ENCODE measurements around the gene TNFRSF14. TPM values are rescaled to one million over a fixed set of nuclear protein-coding genes. Genes with fewer than 3 reads are reported as not detected.

TNFRSF14 gene
- polyA plus RNA-seq, 4 donors, result 164 to 398 (median 326) TPM

DNA sequence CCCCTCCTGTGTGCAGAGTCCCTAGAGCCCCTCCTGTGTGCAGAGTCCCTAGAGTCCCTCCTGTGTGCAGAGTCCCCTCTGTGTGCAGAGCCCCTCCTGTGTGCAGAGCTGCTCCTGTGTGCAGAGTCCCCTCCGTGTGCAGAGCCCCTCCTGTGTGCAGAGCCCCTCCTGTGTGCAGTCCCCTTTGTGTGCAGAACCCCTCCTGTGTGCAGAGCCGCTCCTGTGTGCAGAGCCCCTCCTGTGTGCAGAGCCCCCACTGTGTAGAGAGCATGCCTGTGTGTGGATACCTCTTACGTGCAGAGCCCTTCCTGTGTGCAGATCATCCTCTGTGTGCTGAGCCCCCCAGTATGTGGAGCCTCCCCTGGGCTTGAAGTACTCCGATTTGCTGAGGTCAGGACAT is 17.8 kb upstream of the TNFRSF14 start:
- peaks cover 0 to 40% (median 4%) of the 10 kb centered on the region in 3 donors for H3K4me1 ChIP-seq (ENCODE audit: control insufficient read depth in 3 of 3, insufficient read depth in 2 of 3, low read depth in 1 of 3, low read length in 2 of 3)
- no peaks in the 10 kb centered on the region for H3K9me3 ChIP-seq (ENCODE audit: control insufficient read depth in 2 of 2, insufficient read depth in 1 of 2, low read depth in 1 of 2, low read length in 1 of 2)
- peaks cover 6 to 43% (median 11%) of the 10 kb centered on the region in 3 donors for H3K27me3 ChIP-seq (ENCODE audit: control insufficient read depth in 3 of 3, insufficient read depth in 3 of 3, low read length in 3 of 3)
- H3K36me3 ChIP-seq (ENCODE audit: control insufficient read depth in 3 of 3, insufficient read depth in 2 of 3, low read depth in 1 of 3, low read length in 3 of 3), result no peaks in the 10 kb centered on the region
- no peak overlapping the region for H3K27ac ChIP-seq (ENCODE audit: low read depth in 1 of 3, low read length in 2 of 3)
- 79 to 93% (median 89%) methylated on average over 4 of the region's 4 CpGs for WGBS, 3 donors
- no peak for FAIRE-seq
- no peak overlapping the region for H3K4me3 ChIP-seq (ENCODE audit: low read depth in 1 of 3, low read length in 3 of 3)
- no peak for DNase-seq

DNA sequence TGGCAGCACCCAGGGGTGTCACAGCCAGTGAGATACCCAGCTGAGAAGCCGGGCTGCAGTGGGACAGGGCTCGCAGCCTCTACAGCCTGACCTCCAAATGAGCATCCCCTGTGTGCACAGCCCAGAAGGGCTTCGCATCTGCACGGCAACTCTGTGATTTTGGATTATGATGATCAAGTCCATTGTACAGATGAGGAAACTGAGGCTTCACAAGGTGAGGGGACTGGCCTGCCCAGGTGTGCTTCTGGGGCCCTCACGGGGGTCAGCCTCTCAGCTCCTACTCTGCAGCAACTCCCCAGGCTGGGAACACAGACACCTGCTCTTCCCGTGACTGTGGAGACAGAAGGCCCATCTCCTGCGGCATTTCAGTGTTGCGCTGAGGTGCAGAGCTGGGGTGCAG is 17.3 kb upstream of the TNFRSF14 start:
- Histone ChIP-seq H3K4me3 (ENCODE audit: low read depth in 1 of 3, low read length in 3 of 3) (no peak overlapping the region), H3K27me3 (ENCODE audit: control insufficient read depth in 3 of 3, insufficient read depth in 3 of 3, low read length in 3 of 3) (peaks cover 6 to 38% (median 11%) of the 10 kb centered on the region in 3 donors), H3K27ac (ENCODE audit: low read depth in 1 of 3, low read length in 2 of 3) (no peak overlapping the region), H3K9me3 (ENCODE audit: control insufficient read depth in 2 of 2, insufficient read depth in 1 of 2, low read depth in 1 of 2, low read length in 1 of 2) (no peaks in the 10 kb centered on the region), H3K4me1 (ENCODE audit: control insufficient read depth in 3 of 3, insufficient read depth in 2 of 3, low read depth in 1 of 3, low read length in 2 of 3) (peaks cover 0 to 45% (median 4%) of the 10 kb centered on the region in 3 donors), H3K36me3 (ENCODE audit: control insufficient read depth in 3 of 3, insufficient read depth in 2 of 3, low read depth in 1 of 3, low read length in 3 of 3) (no peaks in the 10 kb centered on the region)
- 79 to 91% (median 81%) methylated on average over 8 of the region's 8 CpGs for WGBS, 3 donors
- DNase-seq (no peak), FAIRE-seq (no peak)

DNA sequence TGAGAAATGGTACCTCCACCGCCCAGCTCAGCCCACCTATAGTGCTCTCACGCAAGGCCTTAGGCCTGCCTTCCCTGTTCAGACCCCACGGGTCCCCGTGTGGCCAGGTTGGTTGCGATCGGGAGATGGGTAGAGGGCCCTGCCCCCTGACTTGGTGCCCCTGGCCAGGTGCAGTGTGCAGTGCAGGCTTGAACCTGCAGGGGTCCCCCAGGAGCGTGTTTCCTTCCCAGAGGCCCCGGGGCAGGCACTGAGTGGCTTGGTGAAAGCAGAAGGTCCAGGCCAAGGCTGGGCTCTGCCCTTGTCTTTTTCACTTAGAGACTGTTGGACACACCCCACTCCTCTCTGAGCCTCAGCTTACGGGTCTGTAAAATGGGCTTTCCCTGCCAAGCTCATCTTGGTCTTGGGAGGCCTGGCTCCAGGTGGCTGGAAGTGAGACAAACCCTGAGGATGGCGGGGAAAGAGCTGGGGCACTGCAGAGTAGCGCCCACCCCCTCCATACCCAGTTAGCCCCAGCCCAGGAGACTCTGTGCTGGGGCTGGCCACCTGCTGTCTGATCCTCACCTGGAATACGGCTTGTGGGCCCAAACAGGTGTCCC is 16.8 kb upstream of the TNFRSF14 start:
- FAIRE-seq (no peak), DNase-seq (no peak)
- WGBS, 3 donors, result 63 to 79% (median 70%) methylated on average over 12 of the region's 12 CpGs
- Histone ChIP-seq H3K36me3 (ENCODE audit: control insufficient read depth in 3 of 3, insufficient read depth in 2 of 3, low read depth in 1 of 3, low read length in 3 of 3) (no peaks in the 10 kb centered on the region), H3K27me3 (ENCODE audit: control insufficient read depth in 3 of 3, insufficient read depth in 3 of 3, low read length in 3 of 3) (peaks cover 6 to 33% (median 11%) of the 10 kb centered on the region in 3 donors), H3K4me1 (ENCODE audit: control insufficient read depth in 3 of 3, insufficient read depth in 2 of 3, low read depth in 1 of 3, low read length in 2 of 3) (peaks cover 0 to 47% (median 4%) of the 10 kb centered on the region in 3 donors), H3K4me3 (ENCODE audit: low read depth in 1 of 3, low read length in 3 of 3) (no peak overlapping the region), H3K27ac (ENCODE audit: low read depth in 1 of 3, low read length in 2 of 3) (no peak overlapping the region), H3K9me3 (ENCODE audit: control insufficient read depth in 2 of 2, insufficient read depth in 1 of 2, low read depth in 1 of 2, low read length in 1 of 2) (no peaks in the 10 kb centered on the region)

DNA sequence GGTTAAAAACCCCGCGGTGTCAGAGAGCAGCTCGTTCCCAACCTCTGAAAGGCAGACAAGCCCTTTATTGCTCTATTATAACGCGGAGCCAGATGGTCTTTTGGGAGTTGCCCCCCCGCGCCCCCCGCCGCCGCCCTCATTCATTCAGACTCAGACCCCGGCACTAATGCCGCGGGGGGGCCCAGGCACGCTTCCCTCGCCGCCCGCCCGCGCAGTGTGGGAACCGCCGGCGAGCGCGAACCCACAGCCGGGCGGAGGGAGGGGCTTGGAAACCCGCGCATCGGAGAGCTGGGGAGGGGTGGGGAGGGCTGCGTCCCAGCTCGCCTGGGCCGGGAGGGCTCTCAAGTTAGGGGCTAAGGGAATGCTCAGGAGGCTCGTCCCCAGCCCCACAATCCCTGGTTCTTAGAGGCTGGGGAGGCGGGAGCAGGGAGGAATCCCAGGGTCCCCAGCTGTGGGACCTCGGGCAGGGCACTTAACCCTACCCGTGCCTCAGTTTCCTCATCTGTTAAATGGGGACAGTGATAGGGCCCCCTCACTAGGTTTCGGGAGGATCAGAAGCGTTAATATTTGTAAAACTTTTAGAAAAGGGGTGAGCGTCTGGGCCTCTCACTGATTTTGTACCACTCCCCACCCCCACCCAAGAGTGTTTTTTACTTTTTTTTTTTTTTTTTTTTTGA is 15.2 kb upstream of the TNFRSF14 start:
- WGBS, 3 donors, result 11% methylated on average over 35 to 39 of the region's 39 CpGs
- DNase-seq, result peak in 1 of 2 donors; percentile 27
- Histone ChIP-seq H3K27ac (ENCODE audit: low read depth in 1 of 3, low read length in 2 of 3) (no peak overlapping the region), H3K27me3 (ENCODE audit: control insufficient read depth in 3 of 3, insufficient read depth in 3 of 3, low read length in 3 of 3) (peaks cover 0 to 17% (median 5%) of the 10 kb centered on the region in 3 donors), H3K36me3 (ENCODE audit: control insufficient read depth in 3 of 3, insufficient read depth in 2 of 3, low read depth in 1 of 3, low read length in 3 of 3) (no peaks in the 10 kb centered on the region), H3K4me1 (ENCODE audit: control insufficient read depth in 3 of 3, insufficient read depth in 2 of 3, low read depth in 1 of 3, low read length in 2 of 3) (peaks cover 0 to 48% (median 7%) of the 10 kb centered on the region in 3 donors), H3K9me3 (ENCODE audit: control insufficient read depth in 2 of 2, insufficient read depth in 1 of 2, low read depth in 1 of 2, low read length in 1 of 2) (no peaks in the 10 kb centered on the region), H3K4me3 (ENCODE audit: low read depth in 1 of 3, low read length in 3 of 3) (no peak overlapping the region)
- FAIRE-seq, result no peak

- peak; percentile 67 for DNase-seq
- Histone ChIP-seq H3K9me3 (ENCODE audit: control insufficient read depth in 2 of 2, insufficient read depth in 1 of 2, low read depth in 1 of 2, low read length in 1 of 2) (no peaks in the 10 kb centered on the region), H3K4me1 (ENCODE audit: control insufficient read depth in 3 of 3, insufficient read depth in 2 of 3, low read depth in 1 of 3, low read length in 2 of 3) (peaks cover 0 to 52% (median 7%) of the 10 kb centered on the region in 3 donors), H3K36me3 (ENCODE audit: control insufficient read depth in 3 of 3, insufficient read depth in 2 of 3, low read depth in 1 of 3, low read length in 3 of 3) (no peaks in the 10 kb centered on the region), H3K27ac (ENCODE audit: low read depth in 1 of 3, low read length in 2 of 3) (no peak overlapping the region), H3K27me3 (ENCODE audit: control insufficient read depth in 3 of 3, insufficient read depth in 3 of 3, low read length in 3 of 3) (peaks cover 0 to 10% (median 3%) of the 10 kb centered on the region in 3 donors), H3K4me3 (ENCODE audit: low read depth in 1 of 3, low read length in 3 of 3) (no peak overlapping the region)
- FAIRE-seq, result no peak
- WGBS, 3 donors, result 50 to 67% (median 57%) methylated on average over 25 of the region's 25 CpGs
These were observed 14.4 kb upstream of the TNFRSF14 start for GRCh38 chr1:2541619-2542245.

DNA sequence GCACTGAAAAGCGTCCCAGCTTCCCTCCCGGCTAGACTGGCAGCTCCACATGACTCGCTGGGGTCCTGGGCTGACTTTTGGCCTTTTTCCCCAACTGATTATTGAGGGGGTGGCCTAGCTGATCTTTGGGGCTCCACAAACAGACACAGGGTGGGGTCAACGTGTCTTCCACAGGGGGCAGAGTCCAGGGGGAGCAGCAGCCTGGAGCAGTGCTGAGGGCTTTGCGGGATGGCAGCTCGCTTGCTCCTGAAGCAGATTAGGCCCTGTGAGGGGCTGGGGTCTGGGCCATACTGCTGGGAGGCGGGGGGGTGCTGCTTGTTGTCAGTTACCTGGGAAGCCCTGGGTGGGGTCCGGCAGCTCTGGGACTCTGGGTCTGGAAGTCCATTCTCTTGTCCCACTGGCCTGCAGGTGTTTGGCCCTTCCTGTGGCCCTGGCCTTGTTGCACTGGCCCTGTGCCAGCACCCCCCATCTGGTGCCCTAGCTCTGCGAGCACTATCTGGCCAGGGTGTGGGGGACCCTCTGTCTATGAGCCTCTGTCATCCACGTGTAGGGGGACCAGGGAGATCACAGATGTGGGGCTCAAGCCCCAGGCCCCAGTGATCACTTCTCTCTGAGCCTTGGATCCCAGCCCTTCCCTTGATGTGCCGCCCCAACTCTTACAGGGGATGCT is 13.8 kb upstream of the TNFRSF14 start:
- Histone ChIP-seq H3K27ac (ENCODE audit: low read depth in 1 of 3, low read length in 2 of 3) (peak overlapping the region in 1 of 3 donors; percentile 19), H3K36me3 (ENCODE audit: control insufficient read depth in 3 of 3, insufficient read depth in 2 of 3, low read depth in 1 of 3, low read length in 3 of 3) (no peaks in the 10 kb centered on the region), H3K27me3 (ENCODE audit: control insufficient read depth in 3 of 3, insufficient read depth in 3 of 3, low read length in 3 of 3) (peaks cover 0 to 8% (median 3%) of the 10 kb centered on the region in 3 donors), H3K9me3 (ENCODE audit: control insufficient read depth in 2 of 2, insufficient read depth in 1 of 2, low read depth in 1 of 2, low read length in 1 of 2) (no peaks in the 10 kb centered on the region), H3K4me1 (ENCODE audit: control insufficient read depth in 3 of 3, insufficient read depth in 2 of 3, low read depth in 1 of 3, low read length in 2 of 3) (peaks cover 0 to 58% (median 7%) of the 10 kb centered on the region in 3 donors), H3K4me3 (ENCODE audit: low read depth in 1 of 3, low read length in 3 of 3) (no peak overlapping the region)
- 35 to 67% (median 55%) methylated on average over 10 to 11 of the region's 11 CpGs for WGBS, 3 donors
- DNase-seq (peak in 1 of 2 donors; percentile 58), FAIRE-seq (no peak)

- H3K4me1 ChIP-seq (ENCODE audit: control insufficient read depth in 3 of 3, insufficient read depth in 2 of 3, low read depth in 1 of 3, low read length in 2 of 3), result peaks cover 0 to 70% (median 10%) of the 10 kb centered on the region in 3 donors
- H3K27me3 ChIP-seq (ENCODE audit: control insufficient read depth in 3 of 3, insufficient read depth in 3 of 3, low read length in 3 of 3), result peaks cover 0 to 8% (median 3%) of the 10 kb centered on the region in 3 donors
- DNase-seq (peak in 1 of 2 donors; percentile 37), FAIRE-seq (no peak)
- no peaks in the 10 kb centered on the region for H3K9me3 ChIP-seq (ENCODE audit: control insufficient read depth in 2 of 2, insufficient read depth in 1 of 2, low read depth in 1 of 2, low read length in 1 of 2)
- no peak overlapping the region for H3K4me3 ChIP-seq (ENCODE audit: low read depth in 1 of 3, low read length in 3 of 3)
- peaks cover 0 to 4% (median 0%) of the 10 kb centered on the region in 3 donors for H3K36me3 ChIP-seq (ENCODE audit: control insufficient read depth in 3 of 3, insufficient read depth in 2 of 3, low read depth in 1 of 3, low read length in 3 of 3)
- no peak overlapping the region for H3K27ac ChIP-seq (ENCODE audit: low read depth in 1 of 3, low read length in 2 of 3)
- 14 to 38% (median 37%) methylated on average over 25 to 26 of the region's 26 CpGs for WGBS, 3 donors
These were observed 12.6 kb upstream of the TNFRSF14 start for GRCh38 chr1:2543543-2544092.
